HG02571 (cell line): Measurements from ENCODE around the gene ABLIM1.

Experiments used
- ATAC-seq: cut with Tn5 transposase; IDR thresholded peaks from one replicate; pipeline ENCODE4 v1.9.1; 2021; ENCODE audit warnings: mild to moderate bottlenecking, moderate library complexity; ENCODE audit not compliant: unreplicated experiment

The ABLIM1 gene

DNA sequence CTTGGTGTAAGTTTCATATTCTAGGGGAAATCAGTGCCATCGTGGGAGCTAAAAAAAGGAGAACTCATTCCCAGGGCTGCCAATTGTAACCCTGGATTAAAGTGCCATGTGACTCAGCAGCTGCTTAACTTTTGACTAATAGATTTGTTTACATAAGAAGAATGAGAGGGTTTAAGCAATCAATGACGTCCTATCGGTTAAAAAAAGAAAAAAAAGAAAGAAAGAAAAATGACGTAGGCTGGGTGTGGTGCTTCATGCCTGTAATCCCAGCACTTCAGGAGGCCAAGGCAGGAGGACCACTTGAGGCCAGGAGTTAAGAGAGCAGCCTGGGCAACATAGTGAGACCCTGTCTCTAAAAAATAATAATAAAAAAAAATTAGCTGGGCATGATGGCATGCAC is 137.6 kb downstream of the ABLIM1 start:
- no peak for ATAC-seq

DNA sequence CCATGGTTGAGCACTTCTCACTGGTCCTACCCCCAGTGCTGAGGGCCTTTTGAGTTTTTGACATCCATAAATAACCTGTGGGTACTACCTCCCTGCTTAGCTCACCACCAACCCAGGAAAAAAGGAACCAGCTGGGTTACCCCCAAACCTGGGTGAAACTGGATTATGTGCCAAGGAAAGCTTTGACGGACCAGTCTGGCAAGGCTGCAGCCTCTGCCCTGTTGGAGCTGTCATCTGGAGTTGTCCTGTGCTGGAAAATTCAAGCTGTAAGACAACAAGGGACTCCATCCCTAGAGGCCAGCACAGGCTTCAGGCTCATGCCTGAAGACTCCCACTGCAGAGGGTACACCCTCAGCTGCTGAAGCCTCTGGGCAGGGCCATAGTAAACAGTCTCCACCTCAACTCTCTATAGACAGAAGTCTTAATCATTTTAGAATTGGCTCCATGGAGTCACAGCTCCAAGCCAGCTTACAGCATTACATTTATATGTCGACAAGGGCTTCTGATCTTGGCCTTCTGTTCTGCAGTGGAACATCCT is 138.2 kb downstream of the ABLIM1 start:
- no peak for ATAC-seq

DNA sequence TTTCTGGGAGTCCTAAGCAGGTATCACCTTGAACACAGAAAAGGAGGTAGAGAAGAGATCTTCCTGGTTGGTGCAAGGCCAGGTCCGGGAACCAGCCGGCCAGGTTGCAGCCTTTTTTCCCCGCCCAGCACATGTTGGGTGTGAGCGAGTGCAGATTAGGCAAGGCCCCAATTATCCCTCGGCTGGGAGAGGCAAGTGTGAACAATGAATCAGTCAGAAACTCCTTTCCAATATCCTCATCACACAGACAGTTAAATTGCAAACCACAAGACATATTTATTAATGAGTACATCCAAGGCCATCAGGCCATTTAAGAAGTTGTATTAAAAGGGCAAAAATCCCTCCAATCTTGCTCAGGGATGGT is 138.8 kb downstream of the ABLIM1 start:
- no peak for ATAC-seq

DNA sequence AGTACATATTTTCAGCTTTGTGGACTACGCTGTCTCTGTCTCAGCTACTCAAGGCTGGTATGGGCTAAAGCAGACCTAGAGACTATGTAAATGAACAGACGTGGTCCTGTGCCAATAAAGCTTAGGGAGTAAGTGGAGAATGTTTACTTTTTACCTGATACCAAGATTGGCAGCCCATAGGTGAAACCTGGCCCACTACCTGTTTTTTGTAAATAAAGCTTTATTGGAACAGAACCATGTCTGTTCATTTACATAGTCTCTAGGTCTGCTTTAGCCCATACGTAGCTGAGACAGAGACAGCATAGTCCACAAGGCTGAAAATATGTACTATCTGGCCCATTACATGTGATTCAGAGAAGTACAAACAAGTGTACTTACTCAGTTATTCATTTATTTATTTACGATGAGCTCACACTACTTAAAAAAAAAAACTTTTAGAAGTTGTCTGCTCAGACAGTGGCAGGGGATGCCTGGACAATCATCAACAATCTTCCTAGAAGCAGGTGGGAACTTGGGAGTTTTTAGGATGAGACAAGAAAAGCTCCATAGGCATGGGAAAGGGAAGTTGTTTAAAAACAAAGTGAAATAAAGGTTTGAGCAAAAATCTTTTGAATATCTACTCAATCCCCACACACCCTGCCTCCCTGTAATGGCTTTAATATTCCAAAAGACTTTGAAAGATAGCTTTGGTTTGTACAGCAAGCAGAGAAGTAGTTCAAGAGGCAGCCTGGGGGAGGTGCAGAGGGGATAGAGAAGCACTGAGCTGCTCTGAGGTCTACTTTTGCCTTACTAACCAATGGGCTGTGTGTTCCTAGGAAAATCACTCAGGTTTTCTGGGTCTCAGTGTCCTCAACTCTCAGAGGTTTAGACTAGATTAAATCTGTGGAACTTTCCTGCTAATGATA is 139.4 kb downstream of the ABLIM1 start:
- no peak for ATAC-seq

DNA sequence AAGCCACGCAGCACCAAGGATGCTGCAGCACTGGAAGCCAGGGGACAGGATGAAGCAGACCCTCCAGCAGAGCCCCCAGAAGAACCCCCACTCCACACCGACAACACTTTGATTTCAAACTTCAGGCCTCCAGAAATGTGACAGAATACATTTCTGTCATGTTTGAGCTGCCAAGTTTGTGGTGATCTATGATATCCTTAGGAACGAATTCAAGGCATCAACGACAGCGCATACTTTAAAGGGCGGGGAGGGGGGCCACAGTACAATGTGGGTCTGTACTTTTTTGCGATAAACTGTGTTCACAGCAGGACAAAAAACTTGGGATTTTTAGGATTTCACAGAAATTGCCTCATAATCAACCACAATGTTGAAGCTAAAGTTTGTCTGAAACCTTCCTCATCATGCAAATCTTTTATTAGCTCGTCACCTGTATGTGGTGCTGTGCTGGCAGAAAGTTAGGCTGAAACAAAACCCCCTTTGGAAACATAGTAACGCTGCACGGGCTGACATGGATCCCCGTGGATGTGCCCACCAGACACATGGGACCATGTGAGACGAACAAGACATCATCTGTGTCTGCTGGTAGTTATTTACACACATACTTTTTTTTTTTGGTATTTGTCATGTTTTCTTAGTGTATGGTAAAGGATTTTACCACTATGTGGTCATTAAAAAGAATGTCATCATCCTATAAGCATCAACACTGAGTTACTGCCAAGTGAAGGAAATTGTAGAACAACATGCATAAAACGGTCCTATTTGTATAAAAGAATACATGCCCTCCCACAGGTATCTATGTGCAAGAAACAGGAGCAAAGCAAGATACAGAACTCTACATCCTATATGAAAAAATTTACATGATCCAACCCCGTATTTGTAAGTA is 140.5 kb downstream of the ABLIM1 start:
- ATAC-seq, result no peak

DNA sequence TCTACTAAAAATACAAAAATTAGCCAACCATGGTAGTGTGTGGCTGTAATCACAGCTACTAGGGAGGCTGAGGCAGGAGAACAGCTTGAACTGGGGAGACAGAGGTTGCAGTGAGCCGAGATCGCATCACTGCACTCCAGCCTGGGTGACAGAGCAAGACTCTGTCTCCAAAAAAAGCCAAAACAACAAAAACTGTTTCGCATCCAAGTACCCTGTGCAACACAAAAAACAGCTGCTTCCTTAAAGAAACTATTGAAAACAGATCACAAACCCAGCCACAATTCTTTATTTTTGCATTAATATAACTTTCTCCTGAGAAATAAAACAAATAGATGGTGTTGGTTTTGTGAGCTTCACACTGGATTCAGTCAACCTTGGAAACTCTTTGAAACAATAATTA is 141.7 kb downstream of the ABLIM1 start:
- ATAC-seq, result no peak

DNA sequence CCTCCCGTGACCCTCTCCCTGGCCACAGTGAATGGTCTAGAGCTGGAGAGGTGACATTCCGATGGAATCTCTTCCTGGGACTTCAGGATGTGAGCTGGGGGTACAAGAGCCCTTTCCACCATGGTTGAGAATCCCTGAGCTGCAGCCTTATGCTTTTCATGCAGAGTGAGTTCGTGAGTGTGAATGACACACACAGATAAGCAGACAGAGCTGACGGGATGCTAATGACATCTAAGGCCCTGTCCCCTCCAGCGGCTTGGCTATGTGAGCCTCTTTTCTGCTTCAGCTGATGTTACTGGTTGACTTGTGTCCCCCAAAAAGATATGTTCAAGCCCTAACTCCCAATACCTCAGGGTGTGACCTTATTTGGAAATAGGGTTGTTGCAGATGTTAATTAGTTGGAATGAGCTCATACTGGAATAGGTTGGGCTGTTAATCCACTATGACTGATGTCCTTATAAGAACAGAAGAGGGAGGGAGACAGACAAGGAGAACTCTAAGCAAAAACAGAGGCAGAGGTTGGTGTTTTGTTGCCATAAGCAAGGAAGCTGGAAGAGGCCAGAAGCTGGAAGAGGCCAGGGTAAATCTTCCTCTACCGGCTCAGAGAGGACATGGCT is 142.7 kb downstream of the ABLIM1 start:
- ATAC-seq, result no peak

DNA sequence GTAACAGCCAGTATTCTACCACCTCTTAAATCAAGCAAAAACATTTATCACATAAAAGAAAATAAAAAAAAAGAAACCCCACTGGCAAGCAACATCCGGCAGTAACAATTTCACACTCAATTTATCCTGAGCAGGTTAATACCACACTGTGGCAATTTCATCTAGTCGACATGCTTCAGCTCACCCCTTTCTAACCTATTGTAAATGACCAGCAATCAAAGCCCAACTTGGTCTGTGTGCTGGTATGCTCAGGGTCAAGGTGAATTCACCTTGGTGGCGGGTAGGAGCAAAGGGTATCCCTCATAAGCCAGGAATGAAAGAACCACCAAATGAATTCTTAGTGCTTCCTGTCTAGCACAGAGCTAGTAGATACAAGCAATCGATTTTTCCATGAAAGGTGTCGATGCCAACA is 144.7 kb downstream of the ABLIM1 start:
- no peak for ATAC-seq

DNA sequence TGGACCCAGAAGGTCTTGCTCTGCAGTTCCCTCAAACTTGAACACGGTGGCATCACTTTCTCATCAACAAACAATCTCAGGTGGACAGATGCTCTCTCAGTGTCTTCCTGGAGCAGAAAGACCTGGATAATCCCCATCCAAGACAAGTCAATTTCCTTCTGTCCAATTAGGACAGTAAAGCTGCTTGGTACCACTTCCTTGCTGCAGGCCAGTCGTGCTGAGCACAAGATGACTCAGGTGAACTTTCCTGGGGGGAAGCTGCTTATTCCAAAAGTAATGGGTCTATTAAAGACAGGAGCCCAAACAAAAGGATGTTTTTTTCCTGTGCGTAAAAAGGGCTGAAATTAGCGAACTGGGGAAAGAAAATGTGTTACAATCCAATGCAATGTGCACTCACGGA is 146.2 kb downstream of the ABLIM1 start:
- no peak for ATAC-seq

DNA sequence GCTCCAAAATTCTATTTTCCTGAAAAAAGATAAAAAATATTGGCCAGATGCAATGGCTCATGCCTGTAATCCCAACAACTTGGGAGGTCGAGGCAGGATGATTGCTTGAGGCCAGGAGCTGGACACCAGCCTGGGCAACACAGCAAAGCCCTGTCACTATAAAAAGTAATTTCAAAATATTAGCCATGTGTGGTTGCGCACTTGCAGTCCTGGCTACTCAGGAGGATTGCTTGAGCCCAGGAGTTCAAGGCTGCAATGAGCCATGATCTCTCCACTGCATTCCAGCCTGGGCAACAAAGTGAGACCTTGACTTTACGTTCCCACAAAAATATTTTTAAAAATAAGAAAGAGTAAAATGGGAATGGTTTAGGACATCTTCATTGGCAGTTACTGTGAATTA is 149.7 kb downstream of the ABLIM1 start:
- ATAC-seq, result no peak

DNA sequence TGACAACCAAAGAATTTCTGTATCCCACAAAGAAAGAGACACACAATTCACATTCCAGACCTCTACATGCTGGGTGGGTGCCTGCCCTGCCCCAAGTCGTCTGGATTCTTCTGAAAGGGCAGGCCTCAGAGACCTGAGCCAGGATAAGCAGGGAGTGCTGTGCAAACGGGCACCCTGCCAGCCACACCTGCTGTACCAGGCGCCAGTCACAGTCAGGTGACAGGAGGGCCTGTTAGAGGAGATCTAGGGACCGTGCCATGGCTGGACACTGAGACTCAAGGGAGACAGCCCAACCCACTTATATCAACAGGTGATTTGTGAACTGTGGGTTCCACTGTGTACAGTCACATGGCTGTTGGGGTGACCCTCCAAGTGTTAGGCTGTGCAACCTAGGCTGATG is 150.6 kb downstream of the ABLIM1 start:
- ATAC-seq, result no peak

DNA sequence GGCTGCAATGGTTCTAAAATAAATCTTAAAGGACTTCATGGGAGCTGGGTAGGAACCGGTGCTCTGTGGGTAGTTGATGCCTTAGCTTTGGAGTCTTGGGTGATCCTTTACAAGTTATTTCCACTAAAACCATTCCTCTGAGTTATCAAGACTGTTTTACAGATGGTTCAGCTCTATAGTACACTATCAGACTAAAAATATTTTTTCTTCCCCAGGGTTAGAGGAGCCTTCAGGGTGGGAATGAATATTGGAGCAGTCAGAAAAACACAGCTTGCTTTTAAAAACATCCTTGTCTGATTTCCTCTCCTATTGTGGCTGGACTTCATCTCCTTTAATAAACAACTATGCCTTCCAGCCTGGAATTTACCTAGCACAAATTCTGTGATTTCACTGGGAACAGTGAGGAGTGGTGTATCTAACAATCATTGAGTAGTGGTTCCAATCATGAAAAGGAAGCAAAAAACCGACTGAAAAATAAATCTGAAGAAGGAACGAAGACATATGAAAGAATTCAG is 151.1 kb downstream of the ABLIM1 start:
- ATAC-seq, result no peak

DNA sequence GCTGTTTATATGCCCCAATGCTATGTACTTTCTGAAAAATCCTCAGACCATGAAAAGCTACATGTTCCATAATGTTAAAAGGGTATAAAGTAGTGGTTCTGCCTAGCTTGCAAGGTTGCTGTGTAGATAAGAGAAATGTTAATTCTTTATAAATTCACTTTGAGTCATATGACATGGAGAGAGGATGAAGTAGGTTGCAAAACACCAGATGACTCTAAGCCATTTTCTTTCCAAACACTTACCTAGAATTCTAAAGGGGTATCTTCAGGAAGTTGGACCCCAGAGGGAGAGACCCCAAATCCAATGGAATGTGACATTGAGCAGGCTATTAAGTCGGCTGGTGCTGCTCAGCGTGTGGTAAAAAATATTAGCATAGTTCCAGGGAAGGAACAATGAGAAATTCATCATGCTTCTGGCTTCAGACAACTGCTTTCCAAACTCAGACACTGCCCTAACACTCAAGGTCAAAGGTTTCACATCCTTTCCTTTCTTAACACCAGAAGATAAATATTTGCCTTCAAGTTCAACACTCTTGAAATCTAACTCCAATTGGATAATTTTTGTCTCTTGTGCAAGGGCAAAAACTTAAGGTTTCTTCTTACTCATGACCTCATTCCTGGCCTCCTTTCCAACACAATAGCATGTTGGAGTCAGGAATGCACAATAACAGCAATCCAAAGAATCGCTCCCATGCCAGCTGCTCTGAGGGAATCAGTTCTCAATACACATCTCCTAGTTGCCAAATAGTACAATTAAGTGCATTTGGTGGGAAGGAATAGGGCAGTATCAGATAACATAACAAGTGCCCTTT is 153.1 kb downstream of the ABLIM1 start:
- ATAC-seq, result no peak

DNA sequence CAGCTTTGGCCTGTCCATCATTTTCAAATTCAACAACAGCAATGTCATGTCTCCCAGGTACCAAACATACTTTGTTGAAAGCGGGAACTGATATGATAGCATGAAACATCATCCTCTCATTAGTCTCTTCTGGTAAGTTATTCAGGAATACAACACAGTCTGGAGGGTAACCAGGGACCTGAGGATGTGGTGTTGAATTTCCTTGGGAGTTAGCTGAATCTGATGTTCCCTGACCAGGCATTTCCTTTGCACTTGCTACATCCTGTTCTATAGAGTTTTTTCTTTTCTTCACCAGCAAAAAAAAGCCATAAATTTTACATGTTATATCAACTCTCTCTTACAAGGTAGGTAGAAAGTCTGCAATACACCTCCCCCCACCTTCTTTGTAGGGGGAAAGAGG is 156.0 kb downstream of the ABLIM1 start:
- ATAC-seq, result no peak

DNA sequence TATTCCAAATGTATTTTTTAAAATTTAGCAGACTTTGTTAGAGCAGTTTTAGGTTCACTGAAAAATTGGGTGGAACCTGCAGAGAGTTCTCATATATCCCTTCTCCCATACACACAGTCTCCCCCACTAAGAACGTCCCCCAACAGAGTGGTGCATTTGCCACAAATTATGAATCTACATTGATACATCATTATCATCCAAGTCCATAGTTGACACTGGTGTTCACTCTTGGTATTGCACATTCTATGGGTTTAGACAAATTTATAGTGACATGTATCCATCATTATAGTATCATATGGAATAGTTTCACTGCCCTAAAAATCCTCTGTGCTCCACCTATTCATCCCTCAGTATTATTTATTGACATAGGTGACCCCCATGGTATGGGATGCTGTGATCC is 156.4 kb downstream of the ABLIM1 start:
- no peak for ATAC-seq

DNA sequence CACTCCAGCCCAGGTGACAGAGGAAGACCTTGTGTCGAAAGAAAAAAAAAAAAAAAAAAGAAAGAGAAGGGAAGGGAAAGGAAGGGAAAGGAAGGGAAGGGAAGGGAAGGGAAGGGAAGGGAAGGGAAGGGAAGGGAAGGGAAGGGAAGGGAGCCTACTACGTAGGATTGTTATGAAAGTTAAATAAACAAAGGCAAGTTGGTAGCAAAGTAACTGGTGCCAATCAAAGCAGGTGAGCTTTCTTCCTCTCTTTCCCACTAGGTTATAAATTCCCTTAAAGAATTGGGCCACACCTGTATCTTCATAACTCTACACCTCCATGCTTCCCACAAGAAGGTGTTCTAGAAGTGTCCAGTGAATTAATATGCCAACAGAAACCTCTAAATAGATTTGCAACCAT is 157.4 kb downstream of the ABLIM1 start:
- no peak for ATAC-seq

DNA sequence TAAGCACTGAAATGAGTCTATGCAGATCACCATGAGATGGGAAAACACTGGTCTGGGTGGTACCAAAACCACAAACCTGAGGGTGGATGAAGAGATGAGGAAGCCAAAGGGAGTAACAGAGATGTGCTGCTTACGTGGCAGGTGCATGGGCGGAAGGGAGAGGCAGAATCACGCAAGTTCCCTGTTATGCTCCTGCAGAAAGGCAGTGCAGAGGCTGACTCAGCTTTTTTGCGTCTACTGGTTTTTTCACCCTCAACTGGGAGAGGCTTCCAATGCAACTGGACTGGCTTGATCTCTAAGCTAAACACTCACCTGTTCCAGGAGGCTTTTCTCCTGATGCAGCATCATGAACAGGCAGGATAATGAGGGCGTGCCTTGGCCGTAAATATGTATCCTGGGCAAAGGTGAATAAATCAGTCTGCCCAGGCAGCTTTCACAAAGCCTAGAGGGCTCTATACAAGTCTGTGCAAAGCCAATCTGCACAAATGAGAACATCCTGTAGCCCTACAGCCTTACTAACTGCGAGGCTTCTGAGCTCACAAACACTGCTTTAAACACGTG is 158.4 kb downstream of the ABLIM1 start:
- ATAC-seq, result no peak

DNA sequence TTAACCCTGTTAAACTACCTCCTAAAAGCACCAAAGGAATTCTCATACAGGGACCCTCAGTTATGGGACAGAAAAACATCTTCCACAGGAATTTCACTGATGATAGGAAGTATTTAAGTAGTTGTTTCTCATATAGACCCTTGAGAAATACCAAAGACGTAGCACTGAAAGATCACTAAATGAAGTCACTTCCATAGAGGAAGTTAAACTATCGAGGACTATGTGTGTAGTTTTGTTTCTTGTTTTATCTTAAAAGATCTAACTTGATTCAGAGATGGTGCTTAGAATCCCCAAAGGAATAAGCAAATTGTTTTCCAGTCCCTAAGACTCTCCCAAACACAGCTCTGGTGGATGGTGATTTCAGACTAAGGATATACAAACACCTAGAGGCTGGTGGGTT is 159.0 kb downstream of the ABLIM1 start:
- ATAC-seq, result no peak

DNA sequence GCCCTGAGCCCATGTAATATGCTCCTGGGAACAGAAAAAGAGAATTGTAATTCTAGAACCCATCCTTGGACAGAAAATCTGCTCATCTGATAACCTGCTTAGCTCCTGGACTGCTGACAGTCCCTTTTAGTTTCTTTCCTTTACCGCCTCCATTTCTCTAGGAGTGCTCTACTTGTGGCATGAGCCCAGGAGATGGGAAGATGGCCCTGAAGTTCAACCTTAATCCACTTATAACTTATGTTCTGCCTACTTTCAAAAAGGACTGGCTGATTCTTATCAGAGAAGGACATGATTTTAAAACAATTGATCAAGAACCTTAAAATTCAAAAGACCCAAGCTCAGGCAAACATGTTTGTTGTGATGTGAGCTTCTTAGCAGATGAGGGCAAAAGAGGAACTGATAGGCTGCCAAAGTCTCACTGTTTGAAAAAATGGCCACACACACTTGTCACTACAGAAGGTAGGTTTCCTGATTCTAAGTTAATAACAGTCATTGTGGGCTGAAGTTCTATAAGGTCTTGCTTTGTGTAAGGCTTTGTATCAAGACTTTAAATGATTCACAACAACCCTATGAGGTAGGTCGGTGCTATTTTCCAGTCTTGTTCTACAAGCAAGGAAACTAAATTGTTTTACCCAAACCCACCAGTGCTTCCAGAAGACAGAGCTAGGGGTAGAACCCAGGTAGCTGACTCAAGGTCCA is 159.5 kb downstream of the ABLIM1 start:
- peak; percentile 54 for ATAC-seq
